HCT116 (cell line): ENCODE data around the gene RGN. TPM values are rescaled to one million over a fixed set of nuclear protein-coding genes. Genes with fewer than 3 reads are reported as not detected.

Experiments
- ATAC-seq: fragments of 200-7000 bp; cut with Tn5 transposase; 2 replicates; pipeline ENCODE4 v1.9.1; 2020; ENCODE audit warnings: mild to moderate bottlenecking, moderate library complexity
- BruUV-seq: library from RNA; stranded (reverse); fragments of 400-500 nt; replicated peaks from 2 replicates; lab custom pipeline; 2021; lab: Mats Ljungman, UMichigan
- CTCF ChIA-PET: fragments of 300-600 bp; sonication (Branson Sonifier 250); formaldehyde crosslinking; loops from one replicate; lab custom pipeline; 2021; ENCODE audit warnings: antibody characterized with exemption; lab: Charles Lee
- POLR2A ChIA-PET: fragments of 300-600, 350-600 bp; sonication (Branson Sonifier 250); formaldehyde crosslinking; loops from one replicate; lab custom pipeline; 2021; ENCODE audit warnings: antibody characterized with exemption; lab: Charles Lee
- RAD21 ChIA-PET, 2 experiments: fragments of 300-600 bp; sonication (Branson Sonifier 250); formaldehyde crosslinking; loops; one replicate each; lab custom pipeline; 2023; ENCODE audit warnings: low total read pairs in 2 of 2; ENCODE audit not compliant: uncharacterized antibody in 2 of 2, unreplicated experiment in 2 of 2, low non-redundant PET in 1 of 2; lab: Charles Lee
- DNase-seq: peaks from one replicate; pipeline ENCODE4 v3.0.0-alpha.2; 2010; ENCODE audit warnings: low read depth, low spot score
- H2AFZ ChIP-seq: fragments of 200-600 bp; shearing (Covaris generic), sonication (generic); 2 replicates; pipeline ENCODE4 v1.6.1; 2017; ENCODE audit warnings: low read depth, mixed run types, mixed read lengths, antibody characterized with exemption, low read length; ENCODE audit not compliant: poor library complexity, severe bottlenecking
- H3K27ac ChIP-seq: 2 replicates; pipeline ENCODE4 v1.5.1; 2012; ENCODE audit warnings: low read depth, low read length
- H3K27me3 ChIP-seq: fragments of 200-600 bp; sonication (generic); 2 replicates; pipeline ENCODE4 v1.6.1; 2016; ENCODE audit warnings: mixed run types, low read length, mixed read lengths; ENCODE audit not compliant: insufficient read depth
- H3K36me3 ChIP-seq, 2 experiments: fragments of 200-500 bp in 1 of 2; fragments of 200-600 bp in 1 of 2; sonication (Bioruptor generic) in 1 of 2; sonication (generic) in 1 of 2; 2 replicates each; pipeline versions ENCODE4 v1.5.1 to v1.6.1; 2014 to 2016; ENCODE audit warnings: low read length in 2 of 2, inconsistent platforms in 1 of 2, mixed read lengths in 1 of 2, mixed run types in 1 of 2; ENCODE audit not compliant: insufficient read depth in 2 of 2, control insufficient read depth in 1 of 2
- H3K4me1 ChIP-seq, 2 experiments: fragments of 200-600 bp in 1 of 2; sonication (generic) in 1 of 2; 2 replicates each; pipeline versions ENCODE4 v1.5.1 to v1.6.1; 2012 to 2017; ENCODE audit warnings: low read length in 2 of 2, inconsistent platforms in 1 of 2, mild to moderate bottlenecking in 1 of 2, mixed read lengths in 1 of 2, mixed run types in 1 of 2, moderate library complexity in 1 of 2; ENCODE audit not compliant: insufficient read depth in 2 of 2, control insufficient read depth in 1 of 2
- H3K4me2 ChIP-seq: fragments of 200-600 bp; sonication (generic); 2 replicates; pipeline ENCODE4 v1.6.1; 2017; ENCODE audit warnings: mixed run types, low read length, mixed read lengths
- H3K4me3 ChIP-seq, 2 experiments: fragments of 200-600 bp in 1 of 2; sonication (generic) in 1 of 2; replicated peaks in 1 of 2; 2 replicates each; pipeline ENCODE4 v1.5.1; 2011 to 2016; ENCODE audit warnings: low read length in 2 of 2, control low read depth in 1 of 2, low read depth in 1 of 2, mild to moderate bottlenecking in 1 of 2, mixed read lengths in 1 of 2, mixed run types in 1 of 2
- H3K79me2 ChIP-seq: fragments of 200-600 bp; sonication (generic); 2 replicates; pipeline ENCODE4 v1.6.1; 2017; ENCODE audit warnings: mild to moderate bottlenecking, mixed run types, low read length, moderate library complexity, mixed read lengths; ENCODE audit not compliant: insufficient read depth
- H3K9ac ChIP-seq: fragments of 200-600 bp; sonication (generic); 2 replicates; pipeline ENCODE4 v1.6.1; 2016; ENCODE audit warnings: low read length, mixed read lengths
- H3K9me2 ChIP-seq: fragments of 200-600 bp; sonication (generic), shearing (Covaris generic); 2 replicates; pipeline ENCODE4 v1.6.1; 2017; ENCODE audit warnings: mixed run types, mild to moderate bottlenecking, moderate library complexity; ENCODE audit not compliant: insufficient read depth
- H3K9me3 ChIP-seq, 2 experiments: fragments of 200-500 bp in 1 of 2; fragments of 200-600 bp in 1 of 2; sonication (Bioruptor generic) in 1 of 2; sonication (generic) in 1 of 2; 2 replicates each; pipeline ENCODE4 v1.6.1; 2014 to 2017; ENCODE audit warnings: low read length in 2 of 2, mixed read lengths in 2 of 2, inconsistent platforms in 1 of 2, low read depth in 1 of 2, mild to moderate bottlenecking in 1 of 2, mixed run types in 1 of 2, moderate library complexity in 1 of 2; ENCODE audit not compliant: control insufficient read depth in 1 of 2, insufficient read depth in 1 of 2
- H4K20me1 ChIP-seq: fragments of 200-600 bp; sonication (generic), shearing (Covaris generic); 2 replicates; pipeline ENCODE4 v1.6.1; 2017; ENCODE audit warnings: mixed run types, mild to moderate bottlenecking, moderate library complexity; ENCODE audit not compliant: insufficient read depth
- CEBPB ChIP-seq: IDR thresholded peaks from 2 replicates; pipeline ENCODE4 v1.6.1; 2012; ENCODE audit warnings: low read depth
- CTCF ChIP-seq, 3 experiments: fragments of 200-600 bp in 1 of 3; sonication (generic) in 1 of 3; IDR thresholded peaks in 2 of 3; conservative IDR thresholded peaks in 1 of 3; 2 replicates each; pipeline ENCODE4 v1.5.1; 2012 to 2017; ENCODE audit warnings: low read depth in 2 of 3, low read length in 2 of 3, antibody characterized with exemption in 1 of 3, borderline replicate concordance in 1 of 3, control low read depth in 1 of 3, mild to moderate bottlenecking in 1 of 3, mixed read lengths in 1 of 3, mixed run types in 1 of 3, moderate library complexity in 1 of 3; ENCODE audit not compliant: insufficient read depth in 1 of 3
- EGR1 ChIP-seq: IDR thresholded peaks from 2 replicates; pipeline ENCODE4 v1.6.1; 2012; ENCODE audit warnings: low read depth
- ELF1 ChIP-seq: IDR thresholded peaks from 2 replicates; pipeline ENCODE4 v1.6.1; 2012; ENCODE audit warnings: low read depth, borderline replicate concordance
- EZH2phosphoT487 ChIP-seq: fragments of 200-600 bp; IDR thresholded peaks from 2 replicates; pipeline ENCODE4 v1.6.1; 2018; ENCODE audit warnings: antibody characterized with exemption, borderline replicate concordance
- FOSL1 ChIP-seq: IDR thresholded peaks from 2 replicates; pipeline ENCODE4 v1.6.1; 2012; ENCODE audit warnings: low read depth
- POLR2A ChIP-seq: IDR thresholded peaks from 2 replicates; pipeline ENCODE4 v1.7.0; 2011; ENCODE audit warnings: borderline replicate concordance; ENCODE audit not compliant: insufficient read depth, insufficient read length; ENCODE audit errors: extremely low read depth
- POLR2AphosphoS5 ChIP-seq: IDR thresholded peaks from 2 replicates; pipeline ENCODE4 v1.6.1; 2011; ENCODE audit warnings: mild to moderate bottlenecking, low read depth, low read length, moderate library complexity
- RAD21 ChIP-seq: IDR thresholded peaks from 2 replicates; pipeline ENCODE4 v1.6.1; 2012; ENCODE audit warnings: low read depth, mild to moderate bottlenecking
- SP1 ChIP-seq: IDR thresholded peaks from 2 replicates; pipeline ENCODE4 v1.6.1; 2012; ENCODE audit warnings: low read depth
- SRF ChIP-seq: IDR thresholded peaks from 2 replicates; pipeline ENCODE4 v1.6.1; 2012; ENCODE audit warnings: low read depth
- TCF7L2 ChIP-seq: IDR thresholded peaks from 2 replicates; pipeline ENCODE4 v1.7.0; 2011; ENCODE audit warnings: borderline replicate concordance, inconsistent platforms; ENCODE audit not compliant: insufficient read depth, insufficient read length; ENCODE audit errors: extremely low read depth
- YY1 ChIP-seq: IDR thresholded peaks from 2 replicates; pipeline ENCODE4 v1.6.1; 2011; ENCODE audit warnings: low read length, low read depth, moderate library complexity, mild to moderate bottlenecking; ENCODE audit not compliant: insufficient replicate concordance; ENCODE audit errors: extremely low read depth
- ZFX ChIP-seq: fragments of 450-650 bp; IDR thresholded peaks from 2 replicates; pipeline ENCODE4 v1.6.1; 2017
- ZNF274 ChIP-seq: fragments of 200-500 bp; sonication (Bioruptor generic); IDR thresholded peaks from 2 replicates; pipeline ENCODE4 v1.6.1; 2014; ENCODE audit warnings: mild to moderate bottlenecking, low read depth, low read length, inconsistent platforms
- intact Hi-C: fragments of 100-400 bp; cut with micrococcal nuclease; formaldehyde crosslinking; loops from 2 replicates; pipeline ENCODE4 v1.10.0; 2022
- total RNA-seq: library from RNA; stranded (reverse); gene quantifications from one replicate; pipeline ENCODE4 v1.2.1, GENCODE V29; 2021; ENCODE audit not compliant: unreplicated experiment
- TF ChIP-seq, protein P1 (sequence below): IDR thresholded peaks from 2 replicates; pipeline ENCODE4 v1.6.1; 2011; ENCODE audit warnings: mild to moderate bottlenecking, low read length, moderate library complexity; ENCODE audit not compliant: insufficient replicate concordance; ENCODE audit errors: extremely low read depth
- TF ChIP-seq, protein P2 (sequence below): IDR thresholded peaks from 2 replicates; pipeline ENCODE4 v1.6.1; 2012; ENCODE audit warnings: low read depth

Gene RGN
- total RNA-seq, 1 experiment from 2014 or later: not detected

- TF ChIP-seq, protein P1, sequence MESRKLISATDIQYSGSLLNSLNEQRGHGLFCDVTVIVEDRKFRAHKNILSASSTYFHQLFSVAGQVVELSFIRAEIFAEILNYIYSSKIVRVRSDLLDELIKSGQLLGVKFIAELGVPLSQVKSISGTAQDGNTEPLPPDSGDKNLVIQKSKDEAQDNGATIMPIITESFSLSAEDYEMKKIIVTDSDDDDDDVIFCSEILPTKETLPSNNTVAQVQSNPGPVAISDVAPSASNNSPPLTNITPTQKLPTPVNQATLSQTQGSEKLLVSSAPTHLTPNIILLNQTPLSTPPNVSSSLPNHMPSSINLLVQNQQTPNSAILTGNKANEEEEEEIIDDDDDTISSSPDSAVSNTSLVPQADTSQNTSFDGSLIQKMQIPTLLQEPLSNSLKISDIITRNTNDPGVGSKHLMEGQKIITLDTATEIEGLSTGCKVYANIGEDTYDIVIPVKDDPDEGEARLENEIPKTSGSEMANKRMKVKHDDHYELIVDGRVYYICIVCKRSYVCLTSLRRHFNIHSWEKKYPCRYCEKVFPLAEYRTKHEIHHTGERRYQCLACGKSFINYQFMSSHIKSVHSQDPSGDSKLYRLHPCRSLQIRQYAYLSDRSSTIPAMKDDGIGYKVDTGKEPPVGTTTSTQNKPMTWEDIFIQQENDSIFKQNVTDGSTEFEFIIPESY: no peak
- no peak for TF ChIP-seq CTCF (IDR thresholded peaks at IDR 0.05 in 2 of 3, conservative IDR thresholded peaks at IDR 0.05 in 1 of 3; ENCODE audit: borderline replicate concordance in 1 of 3, insufficient read depth in 1 of 3, low read depth in 2 of 3, low read length in 2 of 3)
- TF ChIP-seq CEBPB: no peak
- no peak for TF ChIP-seq RAD21
- TF ChIP-seq ELF1: no peak
- no peak for TF ChIP-seq FOSL1
- TF ChIP-seq, all 23 proteins: peak for 0
These were observed 16.9 kb upstream of the RGN start (continued) for GRCh38 chrX:47061238-47061919.

GRCh38 chrX:47063179-47063578, 15.1 kb upstream of the RGN start:
- ChIA-PET POLR2A (no interaction called here), RAD21 (no interaction called here), CTCF (no interaction called here)
- no peaks in the 10 kb centered on the region for H3K9me3 ChIP-seq
- no peaks in the 10 kb centered on the region for H3K4me1 ChIP-seq
- no peak overlapping the region for H3K4me3 ChIP-seq
- no peak for DNase-seq
- ATAC-seq: no peak
- no peaks in the 10 kb centered on the region for H3K79me2 ChIP-seq
- H3K9ac ChIP-seq: no peak overlapping the region
- H3K27me3 ChIP-seq: no peaks in the 10 kb centered on the region
- intact Hi-C loops: no loop called here
- H3K36me3 ChIP-seq: no peaks in the 10 kb centered on the region
- H2AFZ ChIP-seq: no peak overlapping the region
- BruUV-seq: no TSS peak
- no peak overlapping the region for H3K27ac ChIP-seq
- no peaks in the 10 kb centered on the region for H4K20me1 ChIP-seq
- H3K4me2 ChIP-seq: no peak overlapping the region
- no peaks in the 10 kb centered on the region for H3K9me2 ChIP-seq
- TF ChIP-seq EGR1: no peak
- TF ChIP-seq RAD21: no peak
- TF ChIP-seq POLR2A: no peak
- no peak for TF ChIP-seq ZFX
- no peak for TF ChIP-seq EZH2phosphoT487
- TF ChIP-seq, protein P2, sequence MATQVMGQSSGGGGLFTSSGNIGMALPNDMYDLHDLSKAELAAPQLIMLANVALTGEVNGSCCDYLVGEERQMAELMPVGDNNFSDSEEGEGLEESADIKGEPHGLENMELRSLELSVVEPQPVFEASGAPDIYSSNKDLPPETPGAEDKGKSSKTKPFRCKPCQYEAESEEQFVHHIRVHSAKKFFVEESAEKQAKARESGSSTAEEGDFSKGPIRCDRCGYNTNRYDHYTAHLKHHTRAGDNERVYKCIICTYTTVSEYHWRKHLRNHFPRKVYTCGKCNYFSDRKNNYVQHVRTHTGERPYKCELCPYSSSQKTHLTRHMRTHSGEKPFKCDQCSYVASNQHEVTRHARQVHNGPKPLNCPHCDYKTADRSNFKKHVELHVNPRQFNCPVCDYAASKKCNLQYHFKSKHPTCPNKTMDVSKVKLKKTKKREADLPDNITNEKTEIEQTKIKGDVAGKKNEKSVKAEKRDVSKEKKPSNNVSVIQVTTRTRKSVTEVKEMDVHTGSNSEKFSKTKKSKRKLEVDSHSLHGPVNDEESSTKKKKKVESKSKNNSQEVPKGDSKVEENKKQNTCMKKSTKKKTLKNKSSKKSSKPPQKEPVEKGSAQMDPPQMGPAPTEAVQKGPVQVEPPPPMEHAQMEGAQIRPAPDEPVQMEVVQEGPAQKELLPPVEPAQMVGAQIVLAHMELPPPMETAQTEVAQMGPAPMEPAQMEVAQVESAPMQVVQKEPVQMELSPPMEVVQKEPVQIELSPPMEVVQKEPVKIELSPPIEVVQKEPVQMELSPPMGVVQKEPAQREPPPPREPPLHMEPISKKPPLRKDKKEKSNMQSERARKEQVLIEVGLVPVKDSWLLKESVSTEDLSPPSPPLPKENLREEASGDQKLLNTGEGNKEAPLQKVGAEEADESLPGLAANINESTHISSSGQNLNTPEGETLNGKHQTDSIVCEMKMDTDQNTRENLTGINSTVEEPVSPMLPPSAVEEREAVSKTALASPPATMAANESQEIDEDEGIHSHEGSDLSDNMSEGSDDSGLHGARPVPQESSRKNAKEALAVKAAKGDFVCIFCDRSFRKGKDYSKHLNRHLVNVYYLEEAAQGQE: no peak
- no peak for TF ChIP-seq CEBPB
- TF ChIP-seq POLR2AphosphoS5: no peak
- no peak for TF ChIP-seq SP1
- TF ChIP-seq YY1: no peak
- TF ChIP-seq ZNF274: no peak
- TF ChIP-seq FOSL1: no peak
- TF ChIP-seq SRF: no peak
- TF ChIP-seq ELF1: no peak
- no peak for TF ChIP-seq TCF7L2
